Ammon's horn (tissue), 1 donor: ENCODE measurements around the gene CNBP.
"Not testable (repeated sequence)": the region's sequence is repeated elsewhere in the genome, so short reads cannot be mapped to it uniquely, and the experiment has no call there.

Experiments used
- DNase-seq: peaks from one replicate; pipeline ENCODE4 v3.0.0-alpha.2; 2016; ENCODE audit warnings: low spot score

The CNBP gene

DNA sequence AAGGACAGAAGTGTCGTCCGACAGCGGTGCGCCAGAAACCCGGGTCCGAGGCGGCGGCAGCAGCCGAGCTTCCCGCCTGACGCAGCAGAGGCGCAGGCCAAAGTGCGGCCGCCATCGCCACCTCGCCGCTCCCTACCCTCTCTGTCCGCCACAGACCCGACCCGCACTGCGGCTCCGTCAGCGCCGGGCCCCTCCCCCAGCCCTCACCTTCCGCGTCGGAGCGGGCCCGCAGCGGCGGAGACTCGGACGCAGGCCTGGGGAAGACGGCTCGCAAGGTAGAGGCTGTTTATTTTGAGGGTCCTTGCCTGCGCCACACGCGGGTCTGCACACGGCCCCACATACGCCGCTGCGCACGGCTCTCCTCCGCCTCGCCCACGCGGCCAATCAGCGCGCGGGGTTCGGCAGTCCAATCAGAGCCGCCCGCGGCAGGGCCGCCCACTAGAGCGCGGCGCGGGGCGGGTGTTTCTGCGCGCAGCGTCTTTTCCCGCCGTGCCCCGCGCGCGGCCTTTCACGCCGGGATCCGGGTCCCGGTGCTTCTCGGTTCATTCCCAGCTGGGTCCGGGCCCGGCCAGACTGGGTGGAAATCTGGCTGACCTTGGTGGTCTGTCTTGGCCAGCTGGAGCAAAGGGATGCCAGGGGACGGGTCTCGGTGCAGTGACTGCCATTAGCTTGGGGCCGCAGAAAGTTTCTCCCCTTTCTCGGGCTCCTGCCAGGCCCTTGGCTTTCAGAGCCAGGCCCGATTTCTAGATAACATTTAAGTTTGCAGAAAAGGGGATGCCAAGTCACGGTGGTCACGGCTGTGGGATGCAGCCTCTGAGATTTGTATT lies at the start of gene CNBP:
CNBP (minus strand) TSS at position 328 of the 827 bp plus-strand sequence. CDS start 12,139 bp downstream, outside the sequence.
- peak; percentile 97 for DNase-seq

GRCh38 chr3:129231331-129232119 lies 47.8 kb upstream of the CNBP start:
- DNase-seq, result no peak

- peak; percentile 65 for DNase-seq
Observed at GRCh38 chr3:129230311-129231019, 46.8 kb upstream of the CNBP start.

DNA sequence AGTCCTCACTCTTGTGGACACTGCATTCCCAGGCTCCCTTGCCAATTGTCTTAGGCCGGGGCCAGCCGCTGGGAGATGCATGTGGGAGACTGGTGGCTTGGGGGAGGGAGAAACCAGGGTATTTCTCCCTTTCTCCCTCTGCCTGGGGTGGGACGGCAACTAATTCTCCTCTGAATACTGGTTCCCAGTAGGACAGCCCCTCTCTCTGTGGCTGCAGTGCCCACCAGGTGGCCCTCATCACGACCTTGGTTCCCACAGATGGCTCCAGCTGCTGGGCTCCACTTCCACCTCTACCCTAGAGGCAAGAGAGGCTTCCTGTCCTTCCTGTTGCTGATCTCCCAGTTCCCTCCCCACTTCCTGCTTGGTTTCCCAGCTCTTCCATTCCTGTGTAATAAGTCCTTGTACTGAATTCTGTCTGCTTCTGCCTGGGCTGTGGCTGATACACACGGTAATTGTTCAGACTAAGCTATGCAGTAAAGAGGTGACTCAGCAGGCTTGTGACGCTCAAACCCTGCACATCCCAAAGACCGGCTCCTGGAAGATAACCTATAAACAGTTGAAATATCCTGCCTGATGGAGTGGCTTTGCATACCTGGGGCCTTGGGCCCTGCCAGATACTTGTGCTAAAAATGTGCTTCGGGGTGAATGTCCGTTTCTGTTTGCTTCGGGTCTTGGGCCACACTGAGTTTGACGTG lies 45.3 kb upstream of the CNBP start:
- no peak for DNase-seq

DNA sequence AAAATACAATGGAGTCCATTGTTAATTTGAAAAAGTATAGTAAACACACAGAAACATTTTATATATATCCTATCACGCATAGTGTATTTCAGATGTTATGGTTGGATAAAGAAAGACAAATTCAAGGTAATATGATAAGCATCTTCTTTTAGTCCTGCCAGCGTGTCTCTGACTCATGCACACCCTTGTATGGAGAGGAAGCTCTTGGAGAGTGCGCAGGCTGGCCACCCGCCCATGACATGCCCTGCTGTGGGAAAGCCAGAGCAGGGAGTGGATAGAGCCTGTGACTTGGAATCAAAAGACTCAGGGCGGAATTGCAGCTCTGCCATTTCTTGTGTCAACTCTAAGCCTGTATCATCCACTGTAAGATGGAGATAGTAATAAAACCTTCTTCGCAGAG lies 42.7 kb upstream of the CNBP start:
- DNase-seq, result peak; percentile 72

- DNase-seq, result peak; percentile 94
Observed at GRCh38 chr3:129224984-129225393, 41.3 kb upstream of the CNBP start.

- not testable (repeated sequence) for DNase-seq
Observed at GRCh38 chr3:129224387-129224786, 40.7 kb upstream of the CNBP start.

- no peak for DNase-seq
Observed at GRCh38 chr3:129218742-129219141, 35.0 kb upstream of the CNBP start.

- DNase-seq, result no peak
Observed at GRCh38 chr3:129213238-129213637, 29.5 kb upstream of the CNBP start.

GRCh38 chr3:129211772-129212171 lies 28.1 kb upstream of the CNBP start:
- DNase-seq, result no peak

- no peak for DNase-seq
Observed at GRCh38 chr3:129211345-129211744, 27.6 kb upstream of the CNBP start.

DNA sequence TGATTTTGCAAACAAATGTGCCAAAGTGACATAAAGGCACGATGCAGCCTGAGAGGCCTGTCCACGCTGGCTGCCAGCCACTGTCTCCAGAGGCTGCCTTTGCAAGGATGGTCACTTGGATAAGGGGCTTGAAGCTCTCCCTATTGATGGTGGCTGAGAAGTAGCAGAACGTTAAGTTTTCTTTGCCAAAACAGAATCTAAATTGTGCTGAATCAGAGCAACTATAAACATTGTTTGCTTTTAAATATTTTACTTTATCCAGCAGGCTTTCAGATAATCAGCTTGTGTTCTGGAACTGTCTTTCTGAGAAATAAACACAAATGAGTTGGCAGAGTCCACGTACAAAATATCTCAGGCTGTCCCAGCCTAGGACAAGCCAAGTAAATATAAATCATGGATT lies 23.8 kb upstream of the CNBP start:
- peak; percentile 39 for DNase-seq

GRCh38 chr3:129205109-129205832 lies 21.6 kb upstream of the CNBP start:
- no peak for DNase-seq

- no peak for DNase-seq
Observed at GRCh38 chr3:129204473-129204872, 20.8 kb upstream of the CNBP start.

DNA sequence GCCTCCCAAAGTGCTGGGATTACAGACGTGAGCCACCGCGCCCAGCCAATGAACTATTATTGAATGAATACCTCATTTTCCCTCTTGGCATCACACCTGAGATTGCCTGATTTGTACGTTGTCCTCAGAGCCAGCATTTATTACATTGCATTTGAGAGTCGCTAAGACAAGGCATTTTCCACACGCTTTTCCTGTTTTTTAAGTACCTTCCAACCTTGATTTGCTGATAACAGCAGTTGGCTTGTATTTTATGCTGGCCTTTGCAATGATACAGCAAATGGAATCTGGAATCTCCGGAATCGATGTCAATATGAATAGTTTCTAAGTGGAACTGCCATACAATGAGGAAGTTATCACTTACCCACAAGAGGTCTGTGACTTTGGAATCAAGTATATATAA lies 15.7 kb upstream of the CNBP start:
- DNase-seq, result no peak

DNA sequence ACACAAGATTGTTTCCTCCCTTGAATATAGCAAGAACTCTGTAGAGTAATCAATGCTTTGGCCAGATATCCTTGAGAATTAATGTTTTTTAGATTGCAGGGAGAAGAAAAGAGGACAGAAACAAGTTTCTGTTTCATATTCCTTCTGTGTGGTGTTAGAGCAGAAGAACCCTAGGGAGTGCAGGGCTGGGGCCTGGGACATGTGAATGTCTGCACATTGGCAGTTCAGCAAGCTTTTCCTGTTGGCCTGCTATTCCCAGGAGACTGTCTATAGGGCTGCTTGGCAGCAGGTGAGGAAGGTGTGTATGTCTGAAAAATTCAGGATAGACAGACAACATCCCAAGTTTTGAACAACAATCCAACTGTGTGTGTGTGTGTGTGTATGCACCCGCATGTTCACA lies 13.6 kb upstream of the CNBP start:
- no peak for DNase-seq

GRCh38 chr3:129196601-129197000 lies 12.9 kb upstream of the CNBP start:
- DNase-seq, result no peak

DNA sequence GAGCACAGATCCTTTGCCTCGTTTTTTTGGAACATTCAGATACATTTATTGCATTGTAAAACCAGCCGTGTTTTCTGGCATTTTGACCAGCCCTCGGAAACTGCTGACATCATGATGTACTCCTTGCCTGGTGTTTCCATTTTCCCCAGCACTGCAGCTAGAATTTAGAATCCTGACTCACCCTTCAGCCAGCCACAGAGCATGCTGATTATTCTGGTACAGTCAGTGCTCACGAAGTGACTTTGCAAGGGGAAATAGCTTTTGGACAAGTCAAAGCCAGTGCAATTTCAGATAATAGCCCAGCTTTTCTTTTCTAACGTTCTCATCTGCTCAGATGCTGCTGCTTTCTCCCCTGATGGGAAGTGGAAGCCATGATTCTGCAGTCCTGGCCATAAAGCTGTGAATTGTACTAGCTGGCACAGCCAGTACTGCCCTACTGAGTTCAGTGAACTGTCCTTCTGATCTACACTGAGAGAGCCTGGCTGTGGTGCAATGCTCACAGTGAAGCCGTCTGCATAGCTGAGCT lies 12.1 kb upstream of the CNBP start:
- DNase-seq, result peak; percentile 79

GRCh38 chr3:129189793-129190192 lies 6.1 kb upstream of the CNBP start:
- DNase-seq, result not testable (repeated sequence)

DNA sequence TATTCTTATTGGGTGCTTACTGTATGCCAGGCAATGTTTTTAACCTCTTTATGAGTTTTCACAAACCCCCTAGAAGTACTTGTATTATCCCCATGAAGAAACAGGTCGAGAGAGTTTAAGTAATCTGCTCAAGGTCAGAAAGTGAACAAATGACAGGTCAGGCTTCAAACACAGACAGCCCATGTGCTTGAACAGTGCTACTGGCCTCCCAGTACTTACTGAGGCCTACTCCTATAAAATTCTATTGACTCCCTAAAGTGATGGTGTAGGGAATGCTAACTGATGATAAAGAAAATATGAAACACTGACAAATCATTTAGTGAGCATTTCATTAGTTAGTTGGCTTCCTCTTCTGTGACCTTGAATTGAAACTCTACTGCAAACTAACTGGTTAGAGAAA lies 4.2 kb upstream of the CNBP start:
- no peak for DNase-seq

GRCh38 chr3:129185783-129186182 lies 2.1 kb upstream of the CNBP start:
- no peak for DNase-seq
